ENCODE results near the gene DCLK1.

DCLK1 gene

GRCh38 chr13:35854286-35854685 lies 276.9 kb downstream of the DCLK1 start:
- no peak for DNase-seq

DNA sequence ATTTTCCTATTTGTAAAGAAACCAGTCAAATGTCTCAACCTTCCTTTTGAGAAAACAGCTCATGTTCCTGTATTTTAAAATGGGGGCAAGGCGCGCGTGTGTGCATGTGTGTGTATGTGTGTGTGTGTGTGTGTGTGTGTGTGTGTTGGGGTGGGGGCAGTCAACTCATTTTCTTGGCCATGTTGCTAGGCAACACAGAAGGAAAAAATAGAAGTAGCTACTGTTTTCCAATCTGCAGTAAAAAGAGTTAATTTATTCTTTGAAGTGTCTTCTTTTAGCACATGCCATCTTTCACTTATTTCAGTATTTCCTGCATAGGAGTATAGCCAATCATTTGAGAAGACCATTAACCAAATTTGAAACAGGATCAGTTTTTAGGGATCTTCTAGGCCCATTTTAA lies 279.3 kb downstream of the DCLK1 start:
- no peak for DNase-seq

GRCh38 chr13:35851356-35851755 lies 279.8 kb downstream of the DCLK1 start:
- no peak for DNase-seq

DNA sequence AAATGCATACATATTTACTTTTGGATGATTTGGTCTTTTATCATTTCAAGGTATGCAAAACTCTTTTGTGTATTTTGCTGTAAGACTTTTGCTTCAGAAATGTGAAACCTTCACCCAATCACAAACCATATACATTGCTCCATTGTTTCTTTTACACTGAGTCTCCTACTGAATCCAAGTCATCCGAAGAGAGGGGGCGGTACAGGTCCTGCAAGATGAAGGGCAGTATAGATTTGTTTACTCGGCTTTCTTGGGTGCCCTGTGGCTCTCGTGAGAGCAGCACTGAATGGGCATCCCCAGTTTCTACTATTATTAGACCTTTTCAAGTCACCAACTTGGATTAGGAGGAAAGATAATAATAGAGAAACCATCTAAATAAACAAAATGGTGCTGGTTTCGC lies 280.6 kb downstream of the DCLK1 start:
- DNase-seq: no peak

DNA sequence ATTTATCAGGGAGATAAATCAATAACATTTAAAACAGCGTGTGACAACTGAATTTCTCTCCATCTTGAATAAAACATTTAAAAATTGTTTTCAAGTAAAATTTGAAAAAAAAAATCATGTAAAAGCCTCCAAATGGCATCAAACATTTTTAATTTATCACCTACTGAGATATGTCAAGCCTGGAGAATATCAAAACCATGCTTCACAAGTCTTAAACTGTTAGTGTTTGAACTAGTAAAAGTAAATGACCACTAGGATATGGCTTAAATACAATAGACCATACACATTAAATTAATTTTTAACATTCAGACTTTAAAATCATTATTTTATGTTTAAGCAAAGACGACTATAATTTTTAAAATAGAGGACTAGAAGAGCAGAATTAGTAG lies 281.9 kb downstream of the DCLK1 start:
- no peak for DNase-seq

DNA sequence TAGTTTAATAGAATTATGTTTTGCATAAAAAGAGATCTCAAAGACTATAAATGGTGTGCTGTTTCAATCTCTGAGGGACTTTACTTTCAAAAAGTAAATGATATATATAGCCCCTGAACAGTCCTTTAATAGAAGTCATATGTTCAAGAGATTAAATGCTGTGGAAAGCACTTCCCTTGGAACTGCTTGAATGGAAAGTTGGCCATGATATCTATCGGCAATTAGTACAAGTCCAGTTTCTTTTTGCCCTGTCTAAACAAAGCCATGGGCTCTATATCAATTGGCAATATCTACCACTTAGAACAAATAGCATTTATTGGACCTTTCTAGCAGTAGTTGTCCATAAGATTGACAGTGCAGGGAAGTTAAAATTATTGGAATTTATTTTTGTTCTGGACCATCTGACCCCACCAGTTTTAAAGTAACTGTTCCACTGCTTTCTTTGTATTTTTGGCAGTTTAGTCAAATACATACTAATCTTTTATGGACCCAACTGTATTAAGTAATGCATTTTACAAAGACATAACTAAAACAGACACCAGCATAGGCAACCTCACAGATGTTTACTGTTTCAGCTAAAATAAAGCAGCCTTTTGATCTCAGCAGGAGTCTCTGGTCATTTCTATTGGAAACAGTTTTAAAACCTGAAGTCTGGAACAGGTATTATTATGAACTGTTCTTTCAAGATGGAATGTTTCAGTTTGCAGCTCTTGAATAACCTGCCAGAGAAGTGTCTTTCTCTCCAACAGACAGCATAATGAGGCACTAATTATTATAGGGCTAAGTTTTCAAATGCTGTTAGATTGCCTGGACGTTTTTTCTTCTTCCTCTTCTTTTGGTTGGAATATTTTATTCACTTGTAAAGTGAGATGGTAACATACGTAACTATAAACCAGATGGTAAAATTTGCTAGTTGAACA lies 282.6 kb downstream of the DCLK1 start:
- no peak for DNase-seq

DNA sequence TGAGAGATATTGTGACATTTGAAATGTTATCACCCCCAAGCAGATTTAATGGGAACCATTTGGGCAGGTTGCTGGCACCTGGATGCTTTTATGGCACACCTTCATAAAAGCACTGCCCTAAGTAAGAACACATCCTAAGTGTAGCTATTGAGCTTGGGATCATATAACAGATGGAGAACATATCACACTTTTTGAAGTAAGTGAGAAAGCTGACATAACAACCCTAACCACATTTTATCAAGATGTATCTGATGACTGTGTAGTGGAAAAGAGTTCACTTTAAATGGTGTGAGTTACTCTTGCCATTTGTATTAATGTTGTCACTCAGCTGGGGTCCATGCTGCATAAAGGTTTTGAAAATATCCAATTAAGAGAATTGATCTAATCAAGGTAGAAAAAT lies 287.9 kb downstream of the DCLK1 start:
- DNase-seq: no peak

- DNase-seq: no peak
Measured at GRCh38 chr13:35841060-35841521, 290.1 kb downstream of the DCLK1 start.

DNA sequence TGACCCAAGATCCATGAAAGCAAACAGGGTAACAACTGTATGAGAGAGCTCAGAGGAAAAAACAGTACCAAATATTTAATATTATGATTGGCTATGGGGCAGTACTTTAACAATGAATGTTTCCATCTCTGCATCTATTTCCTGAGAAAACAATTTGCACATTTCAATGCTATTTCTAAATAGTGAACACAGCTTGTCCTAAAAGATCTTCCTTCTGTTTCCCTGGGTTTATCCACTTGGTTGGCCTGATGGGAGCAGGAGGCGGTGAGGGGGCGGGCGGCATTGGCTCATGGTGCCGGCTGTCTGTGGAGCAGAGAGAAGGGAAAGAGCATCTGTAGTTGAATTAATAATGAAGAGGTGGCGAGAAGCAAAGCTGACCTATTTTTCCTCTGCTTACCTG lies 291.4 kb downstream of the DCLK1 start:
- DNase-seq: no peak

DNA sequence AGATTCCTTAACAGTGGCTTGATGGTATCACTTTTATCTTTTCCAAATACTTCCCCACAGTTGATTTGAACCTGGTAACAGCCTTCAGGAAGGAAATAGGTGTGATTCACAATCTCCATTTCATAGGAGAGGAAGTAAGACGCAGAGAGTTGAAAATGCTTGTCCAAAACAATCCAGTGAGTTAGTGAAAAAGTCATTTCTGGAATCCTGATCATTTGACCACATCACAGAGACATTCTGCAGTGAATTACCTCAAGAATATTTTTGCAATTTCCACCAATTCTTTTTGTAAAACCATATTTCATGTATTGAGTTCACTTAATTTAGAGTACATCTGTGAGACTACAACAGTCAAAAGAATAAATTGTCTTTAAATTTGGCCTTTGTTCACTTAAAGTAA lies 292.8 kb downstream of the DCLK1 start:
- DNase-seq: no peak

DNA sequence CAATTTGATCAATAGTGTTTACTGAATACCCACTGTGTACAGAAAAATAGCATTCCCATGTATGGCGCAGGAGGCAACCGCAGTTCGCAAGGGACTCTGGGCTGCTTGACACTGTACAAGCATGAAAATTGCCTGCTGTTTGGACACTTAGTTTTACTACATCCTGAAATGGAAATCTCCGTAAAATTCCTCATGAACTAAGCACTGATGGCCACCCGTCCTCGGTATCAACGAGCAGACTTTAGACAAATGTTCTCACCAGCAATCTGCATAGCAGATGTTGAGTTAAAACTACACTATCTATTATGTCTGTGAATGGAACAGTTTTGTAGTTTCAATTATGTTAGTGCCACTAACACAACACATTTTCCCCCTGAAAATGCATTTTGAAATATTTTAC lies 294.7 kb downstream of the DCLK1 start:
- no peak for DNase-seq

GRCh38 chr13:35835989-35836388 lies 295.2 kb downstream of the DCLK1 start:
- DNase-seq: no peak

DNA sequence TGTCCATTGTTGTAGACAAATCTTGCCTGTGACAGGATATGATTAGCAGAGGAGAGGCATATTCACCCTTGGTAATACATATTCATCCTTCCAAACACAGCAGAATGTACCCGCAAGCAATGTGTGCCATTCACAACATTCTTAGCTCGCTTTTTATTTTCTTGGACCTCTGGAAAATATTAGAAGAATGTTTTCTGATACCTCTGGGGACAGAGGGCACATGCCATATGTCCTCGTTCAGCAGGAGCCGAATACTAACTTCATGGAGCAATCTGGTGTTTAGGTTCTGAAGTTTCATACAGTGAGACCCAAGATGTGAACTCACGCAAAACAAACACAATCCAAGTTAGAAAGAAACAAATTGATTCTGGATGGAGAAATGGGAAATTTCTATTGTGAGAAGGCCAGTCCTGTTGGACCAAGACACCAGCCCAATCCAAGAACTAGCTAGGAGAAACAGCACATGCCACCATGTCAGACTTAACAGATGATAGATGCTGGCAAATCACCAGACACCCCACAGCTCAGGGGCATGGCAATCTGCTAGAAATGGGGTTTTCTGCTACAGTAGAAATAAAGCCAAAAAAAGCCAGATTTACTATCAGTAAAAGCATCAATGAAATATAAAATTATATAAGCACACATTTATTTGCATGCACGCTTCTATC lies 297.4 kb downstream of the DCLK1 start:
- DNase-seq: no peak

DNA sequence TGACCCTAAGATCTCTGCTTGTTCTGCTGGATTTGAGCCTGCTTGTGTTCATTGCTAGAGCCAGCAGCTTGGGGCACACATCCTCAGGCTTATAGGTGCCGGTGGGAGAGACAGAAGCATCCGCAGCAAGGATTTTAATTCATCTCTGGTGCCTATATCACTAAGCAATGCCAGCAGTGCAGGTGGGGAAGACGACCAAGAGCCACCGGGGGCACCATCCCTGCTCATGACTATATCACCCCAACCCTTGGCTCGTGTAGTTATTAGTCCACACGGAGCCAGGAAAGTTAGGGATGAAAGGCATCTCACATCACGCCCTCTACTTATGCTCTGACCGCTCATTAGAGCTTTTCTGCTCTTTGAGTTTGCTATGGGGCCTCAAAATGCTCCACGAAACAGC lies 298.2 kb downstream of the DCLK1 start:
- no peak for DNase-seq

- DNase-seq: no peak
Measured at GRCh38 chr13:35832551-35832950, 298.6 kb downstream of the DCLK1 start.

GRCh38 chr13:35830850-35831450 lies 300.2 kb downstream of the DCLK1 start:
- no peak for DNase-seq

- no peak for DNase-seq
Measured at GRCh38 chr13:35826626-35827254, 304.4 kb downstream of the DCLK1 start.

GRCh38 chr13:35824825-35825224 lies 306.4 kb downstream of the DCLK1 start:
- no peak for DNase-seq

DNA sequence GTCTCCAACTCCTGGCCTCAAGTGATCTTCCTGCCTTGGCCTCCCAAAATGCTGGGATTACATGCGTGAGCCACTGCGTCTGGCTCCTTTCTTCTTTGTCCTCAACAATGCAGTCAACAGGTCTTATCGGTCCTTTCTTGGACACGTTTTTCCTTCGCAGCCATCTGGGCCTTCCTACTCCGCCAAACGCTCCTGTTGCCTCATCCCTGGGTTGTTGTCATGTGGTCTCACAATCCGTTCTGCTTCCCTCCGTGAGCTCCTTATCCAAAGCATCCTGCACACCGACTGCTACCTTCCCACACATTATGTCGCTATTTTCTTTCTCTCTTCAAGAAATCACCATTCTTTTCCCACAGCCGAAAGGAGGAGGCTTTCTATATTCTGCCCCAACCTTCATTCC lies 306.8 kb downstream of the DCLK1 start:
- no peak for DNase-seq

- DNase-seq: no peak
Measured at GRCh38 chr13:35822666-35823065, 308.5 kb downstream of the DCLK1 start.

- no peak for DNase-seq
Measured at GRCh38 chr13:35818633-35819067, 312.5 kb downstream of the DCLK1 start.

DNA sequence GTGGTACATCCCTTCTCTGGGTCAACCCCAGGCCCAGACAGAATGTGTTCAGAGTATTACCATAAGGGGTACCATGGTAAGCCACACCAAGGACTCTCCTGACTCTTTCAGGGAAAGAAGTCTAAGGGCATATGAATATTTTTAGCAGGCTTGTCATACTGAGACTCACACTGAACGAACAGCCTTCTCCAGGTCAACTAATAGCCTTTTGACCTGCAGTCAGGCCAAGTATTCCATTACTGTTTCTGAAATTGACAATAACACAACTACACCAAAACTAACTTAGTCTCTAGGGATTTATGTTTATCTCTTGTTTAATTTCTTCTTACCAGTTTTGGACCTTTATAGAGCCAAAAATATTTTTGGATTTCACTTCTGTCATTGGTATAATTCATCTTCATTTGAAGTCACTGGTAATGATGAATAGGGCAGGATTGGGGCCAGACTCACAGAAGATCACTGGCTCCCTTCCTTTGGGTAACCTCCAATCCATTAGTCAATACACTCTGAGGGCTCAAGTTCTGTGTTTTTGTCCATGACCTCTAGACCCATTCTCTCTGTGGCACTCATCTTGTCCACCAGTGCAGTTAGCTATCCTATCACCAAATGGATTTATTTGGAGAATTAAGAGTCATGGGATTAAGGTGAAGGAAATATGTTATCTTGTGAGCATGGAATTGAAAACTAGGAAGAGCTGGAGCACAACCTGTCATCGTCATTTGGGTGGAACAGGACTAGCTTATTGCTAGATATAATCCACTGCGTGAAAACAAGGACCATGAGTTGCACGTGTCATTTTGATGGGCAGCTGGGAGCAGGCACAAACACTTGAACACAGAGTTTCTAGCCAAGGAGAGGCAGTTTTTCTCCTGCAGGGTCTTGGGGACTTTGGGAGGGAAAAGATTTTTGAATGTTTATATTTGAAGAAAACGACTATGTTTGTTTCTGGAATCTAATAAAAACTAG lies 313.3 kb downstream of the DCLK1 start:
- no peak for DNase-seq

All from SIG-M5 (cell line).